HG03175 (cell line): ENCODE results near the gene PITHD1.
"Not testable (repeated sequence)": the region's sequence is repeated elsewhere in the genome, so short reads cannot be mapped to it uniquely, and the experiment has no call there.

ENCODE experiments used
- ATAC-seq: cut with Tn5 transposase; IDR thresholded peaks from one replicate; pipeline ENCODE4 v1.9.1; 2021; ENCODE audit warnings: mild to moderate bottlenecking, moderate library complexity; ENCODE audit not compliant: unreplicated experiment

The PITHD1 gene

GRCh38 chr1:23772049-23772853 lies 6.0 kb upstream of the PITHD1 start:
- ATAC-seq: no peak

- ATAC-seq: no peak
Observed at GRCh38 chr1:23772854-23773242, 5.4 kb upstream of the PITHD1 start.

GRCh38 chr1:23774174-23774880 lies 3.9 kb upstream of the PITHD1 start:
- ATAC-seq: no peak

- no peak for ATAC-seq
Observed at GRCh38 chr1:23776217-23776616, 2.0 kb upstream of the PITHD1 start.

- no peak for ATAC-seq
Observed at GRCh38 chr1:23779826-23780371, 1.7 kb downstream of the PITHD1 start.

GRCh38 chr1:23783141-23783540 lies 4.9 kb downstream of the PITHD1 start:
- ATAC-seq: not testable (repeated sequence)

- ATAC-seq: no peak
Observed at GRCh38 chr1:23784846-23785245, 6.6 kb downstream of the PITHD1 start.

- no peak for ATAC-seq
Observed at GRCh38 chr1:23787701-23788100, 9.5 kb downstream of the PITHD1 start.

GRCh38 chr1:23788695-23789094 lies 10.5 kb downstream of the PITHD1 start:
- no peak for ATAC-seq

GRCh38 chr1:23790696-23791515 lies 12.7 kb downstream of the PITHD1 start, which contains the start of gene LYPLA2:
TSS of gene LYPLA2 (plus strand) at chr1:23791145. CDS start at chr1:23792683, 1,538 bp downstream.
- peak; percentile 86 for ATAC-seq

- peak; percentile 10 for ATAC-seq
Observed at GRCh38 chr1:23791516-23792047, 13.4 kb downstream of the PITHD1 start.

GRCh38 chr1:23792151-23792945 lies 14.1 kb downstream of the PITHD1 start:
- ATAC-seq: no peak

- ATAC-seq: no peak
Observed at GRCh38 chr1:23793018-23793781, 15.0 kb downstream of the PITHD1 start.

GRCh38 chr1:23793861-23794731 lies 15.9 kb downstream of the PITHD1 start:
- ATAC-seq: no peak

GRCh38 chr1:23794732-23795182 lies 16.5 kb downstream of the PITHD1 start:
- not testable (repeated sequence) for ATAC-seq

- ATAC-seq: no peak
Observed at GRCh38 chr1:23795676-23796465, 17.7 kb downstream of the PITHD1 start.
